ENCODE data around the gene KCNQ4. TPM values are rescaled to one million over a fixed set of nuclear protein-coding genes. Genes with fewer than 3 reads are reported as not detected.

The KCNQ4 gene
- total and polyA plus RNA-seq, 4 experiments from 2014 or later = 0.14 to 0.33 (median 0.20) TPM; not detected in 1

DNA sequence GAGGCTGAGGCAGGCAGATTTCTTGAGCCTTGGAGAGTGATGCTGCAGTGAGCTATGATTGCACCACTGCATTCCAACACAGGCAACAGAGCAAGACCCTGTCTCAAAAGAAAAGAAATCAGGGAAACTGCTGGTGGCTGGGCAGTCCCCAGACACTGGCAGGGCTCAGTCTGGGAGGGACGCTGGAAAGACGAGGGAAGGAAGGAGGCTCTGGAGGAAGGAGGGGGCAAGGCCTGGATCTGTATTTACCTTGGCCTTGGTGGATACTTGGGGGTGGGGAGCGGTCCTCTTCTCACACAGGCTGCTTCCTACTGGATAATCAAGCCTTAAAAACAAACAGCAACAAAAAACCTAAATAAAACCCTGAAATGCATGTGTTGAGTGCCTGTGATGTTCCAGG is 24.4 kb downstream of the KCNQ4 start:
- Mint-ChIP-seq H3K27ac (peak overlapping the region in 4 of 7 donors; percentile 46 to 85 (median 56)), H3K27me3 (no peaks in the 10 kb centered on the region), H3K4me3 (no peak overlapping the region), H3K36me3 (no peaks in the 10 kb centered on the region), H3K9me3 (no peaks in the 10 kb centered on the region), H3K4me1 (peaks cover 12 to 26% (median 21%) of the 10 kb centered on the region in 4 donors)
- Histone ChIP-seq H3K27ac (ENCODE audit: low read depth, low read length) (no peak overlapping the region), H3K4me3 (ENCODE audit: low read length in 2 of 2) (no peak overlapping the region), H3K4me1 (ENCODE audit: insufficient read depth, low read length) (peaks cover 9% of the 10 kb centered on the region), H3K27me3 (ENCODE audit: insufficient read depth, low read length) (no peaks in the 10 kb centered on the region), H3K9me3 (ENCODE audit: control insufficient read depth in 1 of 2, low read length in 2 of 2) (no peaks in the 10 kb centered on the region), H3K36me3 (ENCODE audit: insufficient read depth, low read length) (no peaks in the 10 kb centered on the region)
- intact Hi-C loops (cut with micrococcal nuclease) = no loop called here
- no peak for DNase-seq
- ChIA-PET CTCF (ENCODE audit: partially characterized antibody) (no interaction called here), POLR2A (ENCODE audit: partially characterized antibody) (interaction anchor here (0.8 to 1.2 kb wide), 2 partner anchors 9 to 10 kb away, joined by 3 read pairs; no protein-coding TSS in a partner anchor)

DNA sequence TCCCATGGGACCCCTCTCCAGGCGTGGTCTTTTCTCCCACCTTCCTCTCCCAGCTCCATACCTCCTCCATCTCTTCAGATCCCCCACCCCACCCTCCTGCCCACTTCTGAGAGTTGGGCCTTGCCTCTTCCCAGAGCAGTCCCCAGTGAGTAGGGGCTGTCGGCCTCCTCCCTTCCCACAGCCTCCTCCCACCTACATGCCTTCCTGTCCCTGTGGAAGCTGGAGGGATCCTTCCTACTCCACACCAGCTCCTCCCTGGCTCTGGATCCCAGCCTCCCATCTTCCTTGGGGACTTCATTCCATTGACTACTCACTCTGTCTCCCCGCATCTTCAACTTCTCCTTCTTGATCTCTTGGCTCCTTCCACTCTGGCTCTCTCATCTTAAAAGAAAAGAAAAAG is 24.9 kb downstream of the KCNQ4 start:
- Histone ChIP-seq H3K36me3 (ENCODE audit: insufficient read depth, low read length) (no peaks in the 10 kb centered on the region), H3K27me3 (ENCODE audit: insufficient read depth, low read length) (no peaks in the 10 kb centered on the region), H3K4me1 (ENCODE audit: insufficient read depth, low read length) (peaks cover 9% of the 10 kb centered on the region), H3K4me3 (ENCODE audit: low read length in 2 of 2) (no peak overlapping the region), H3K27ac (ENCODE audit: low read depth, low read length) (no peak overlapping the region), H3K9me3 (ENCODE audit: control insufficient read depth in 1 of 2, low read length in 2 of 2) (no peaks in the 10 kb centered on the region)
- H3K4me3 Mint-ChIP-seq = no peak overlapping the region
- ChIA-PET CTCF (ENCODE audit: partially characterized antibody) (interaction anchor here (1.5 kb wide), 1 partner anchor 34 kb away, joined by 3 read pairs; no protein-coding TSS in a partner anchor), POLR2A (ENCODE audit: partially characterized antibody) (interaction anchor here (0.8 to 1.2 kb wide), 2 partner anchors 9 to 11 kb away, joined by 3 read pairs; no protein-coding TSS in a partner anchor)
- no peaks in the 10 kb centered on the region for H3K36me3 Mint-ChIP-seq
- H3K4me1 Mint-ChIP-seq = peaks cover 12 to 25% (median 20%) of the 10 kb centered on the region in 4 donors
- DNase-seq = no peak
- no peaks in the 10 kb centered on the region for H3K9me3 Mint-ChIP-seq
- intact Hi-C loops (cut with micrococcal nuclease) = no loop called here
- no peaks in the 10 kb centered on the region for H3K27me3 Mint-ChIP-seq
- H3K27ac Mint-ChIP-seq = peak overlapping the region in 3 of 7 donors; percentile 1 to 33 (median 20)

DNA sequence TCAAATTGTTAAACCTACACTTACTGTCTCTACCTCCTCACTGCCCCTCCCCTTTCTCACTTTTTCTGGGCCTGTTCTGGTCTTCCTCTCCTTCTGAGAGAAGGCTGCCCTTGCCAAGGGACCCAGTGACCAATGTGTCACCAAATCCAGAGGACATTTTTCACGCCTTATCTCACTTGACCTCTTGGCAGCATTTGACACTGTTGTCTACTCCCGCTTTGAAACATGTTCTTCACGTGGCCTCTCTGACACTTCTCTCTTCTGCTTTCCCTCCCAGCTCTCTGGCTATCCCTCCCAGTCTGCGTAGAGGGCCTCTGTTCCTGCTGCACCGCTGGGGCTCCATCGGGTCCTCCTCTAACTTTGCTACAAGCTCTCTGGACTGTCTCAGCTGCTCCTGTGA is 25.3 kb downstream of the KCNQ4 start:
- CTCF ChIA-PET (ENCODE audit: partially characterized antibody) = interaction anchor here (1.5 kb wide), 1 partner anchor 34 kb away, joined by 3 read pairs; no protein-coding TSS in a partner anchor
- no peak for DNase-seq
- no peaks in the 10 kb centered on the region for H3K9me3 ChIP-seq (ENCODE audit: control insufficient read depth in 1 of 2, low read length in 2 of 2)
- no peak overlapping the region for H3K4me3 ChIP-seq (ENCODE audit: low read length in 2 of 2)
- peak overlapping the region in 4 of 7 donors; percentile 1 to 77 (median 26) for H3K27ac Mint-ChIP-seq
- H3K4me1 ChIP-seq (ENCODE audit: insufficient read depth, low read length) = peaks cover 9% of the 10 kb centered on the region
- H3K27ac ChIP-seq (ENCODE audit: low read depth, low read length) = no peak overlapping the region
- no peaks in the 10 kb centered on the region for H3K27me3 Mint-ChIP-seq
- no peaks in the 10 kb centered on the region for H3K27me3 ChIP-seq (ENCODE audit: insufficient read depth, low read length)
- POLR2A ChIA-PET (ENCODE audit: partially characterized antibody) = interaction anchor here (0.8 to 1.5 kb wide), 3 partner anchors 8 to 12 kb away, joined by 3 read pairs; no protein-coding TSS in a partner anchor
- H3K36me3 ChIP-seq (ENCODE audit: insufficient read depth, low read length) = no peaks in the 10 kb centered on the region
- peaks cover 12 to 25% (median 19%) of the 10 kb centered on the region in 4 donors for H3K4me1 Mint-ChIP-seq
- H3K36me3 Mint-ChIP-seq = no peaks in the 10 kb centered on the region
- H3K4me3 Mint-ChIP-seq = peak overlapping the region in 1 of 8 donors; percentile 8
- H3K9me3 Mint-ChIP-seq = no peaks in the 10 kb centered on the region
- intact Hi-C loops (cut with micrococcal nuclease) = no loop called here

DNA sequence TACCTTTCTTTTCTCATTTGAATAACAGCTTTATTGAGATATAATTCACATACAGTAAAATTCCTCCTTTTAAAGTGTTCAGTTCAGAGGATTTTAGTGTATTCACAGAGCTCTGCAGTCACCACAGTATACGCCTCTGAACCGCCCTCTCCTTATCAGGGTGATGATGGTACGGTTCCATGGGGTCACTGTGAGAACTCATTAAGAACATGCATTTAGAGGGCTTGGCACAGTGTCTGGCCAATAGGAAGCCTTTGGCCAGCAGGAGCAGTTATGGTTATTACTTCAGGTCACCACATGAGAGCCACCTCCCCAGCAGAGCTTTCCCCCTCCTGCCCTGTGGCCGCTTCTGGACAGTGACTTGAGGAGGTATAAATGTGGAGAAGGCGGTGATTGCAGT is 27.3 kb downstream of the KCNQ4 start:
- ChIA-PET CTCF (ENCODE audit: partially characterized antibody) (no interaction called here), POLR2A (ENCODE audit: partially characterized antibody) (no interaction called here)
- Mint-ChIP-seq H3K9me3 (no peaks in the 10 kb centered on the region), H3K4me3 (no peak overlapping the region), H3K27me3 (no peaks in the 10 kb centered on the region), H3K27ac (no peak overlapping the region), H3K36me3 (no peaks in the 10 kb centered on the region), H3K4me1 (peaks cover 12 to 25% (median 19%) of the 10 kb centered on the region in 4 donors)
- H3K4me3 ChIP-seq (ENCODE audit: low read length in 2 of 2) = no peak overlapping the region
- intact Hi-C loops (cut with micrococcal nuclease) = no loop called here
- H3K27ac ChIP-seq (ENCODE audit: low read depth, low read length) = no peak overlapping the region
- no peak for DNase-seq
- no peaks in the 10 kb centered on the region for H3K36me3 ChIP-seq (ENCODE audit: insufficient read depth, low read length)
- peaks cover 9% of the 10 kb centered on the region for H3K4me1 ChIP-seq (ENCODE audit: insufficient read depth, low read length)
- no peaks in the 10 kb centered on the region for H3K27me3 ChIP-seq (ENCODE audit: insufficient read depth, low read length)
- H3K9me3 ChIP-seq (ENCODE audit: control insufficient read depth in 1 of 2, low read length in 2 of 2) = no peaks in the 10 kb centered on the region

DNA sequence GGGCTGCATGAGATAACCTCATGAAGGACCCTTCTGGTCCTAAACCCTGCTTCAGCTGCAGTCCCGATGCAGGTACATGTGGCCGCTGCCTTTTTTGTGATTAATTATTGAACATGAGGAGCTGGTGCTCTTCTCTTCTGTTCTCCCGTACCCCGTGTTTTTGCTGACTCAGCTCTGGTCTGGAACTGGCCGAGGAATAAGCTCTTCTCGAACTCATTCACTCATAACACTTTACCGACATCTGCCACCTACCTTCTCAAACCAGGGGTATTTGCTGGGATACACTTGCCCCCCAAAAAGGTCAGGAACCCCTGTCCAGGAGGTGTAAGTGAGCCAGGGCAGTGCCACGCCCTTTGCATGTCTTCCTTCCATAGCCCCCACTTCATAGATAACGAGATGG is 31.8 kb downstream of the KCNQ4 start:
- CTCF ChIA-PET (ENCODE audit: partially characterized antibody) = no interaction called here
- intact Hi-C loops (cut with micrococcal nuclease) = no loop called here
- no peaks in the 10 kb centered on the region for H3K36me3 Mint-ChIP-seq
- no peaks in the 10 kb centered on the region for H3K27me3 Mint-ChIP-seq
- H3K27me3 ChIP-seq (ENCODE audit: insufficient read depth, low read length) = no peaks in the 10 kb centered on the region
- H3K27ac ChIP-seq (ENCODE audit: low read depth, low read length) = no peak overlapping the region
- no peak overlapping the region for H3K4me3 ChIP-seq (ENCODE audit: low read length in 2 of 2)
- no peak for DNase-seq
- H3K4me1 ChIP-seq (ENCODE audit: insufficient read depth, low read length) = peaks cover 10% of the 10 kb centered on the region
- POLR2A ChIA-PET (ENCODE audit: partially characterized antibody) = interaction anchor here (1.2 kb wide), 1 partner anchor 47 kb away, joined by 3 read pairs; the partner anchor contains the start of gene CITED4
- no peaks in the 10 kb centered on the region for H3K9me3 Mint-ChIP-seq
- H3K4me1 Mint-ChIP-seq = peaks cover under 1 to 19% (median 10%) of the 10 kb centered on the region in 4 donors
- peak overlapping the region in 3 of 7 donors; percentile 12 to 39 (median 35) for H3K27ac Mint-ChIP-seq
- no peaks in the 10 kb centered on the region for H3K9me3 ChIP-seq (ENCODE audit: control insufficient read depth in 1 of 2, low read length in 2 of 2)
- H3K36me3 ChIP-seq (ENCODE audit: insufficient read depth, low read length) = no peaks in the 10 kb centered on the region
- no peak overlapping the region for H3K4me3 Mint-ChIP-seq

DNA sequence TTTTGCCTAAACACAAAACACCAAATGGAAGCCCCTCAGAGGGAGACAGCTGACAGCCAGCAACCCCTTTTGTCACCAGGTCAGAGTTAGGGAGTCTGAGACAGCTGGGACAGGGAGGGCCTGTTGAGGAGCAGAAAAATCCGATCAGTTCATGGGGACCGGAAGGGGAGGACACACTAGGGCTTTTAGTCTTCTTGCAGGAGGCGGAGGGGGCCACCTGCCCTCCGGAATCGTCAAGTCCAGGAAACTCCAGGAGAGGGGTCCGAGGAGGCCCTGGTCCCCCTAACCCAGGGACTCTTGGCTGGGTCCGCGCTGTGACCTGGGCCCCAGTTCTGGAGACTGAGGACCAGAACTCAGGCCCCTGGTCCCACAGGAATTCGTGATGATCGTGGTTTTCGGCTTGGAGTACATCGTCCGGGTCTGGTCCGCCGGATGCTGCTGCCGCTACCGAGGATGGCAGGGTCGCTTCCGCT is 34.2 kb downstream of the KCNQ4 start:
- peak overlapping the region; percentile 81 to 90 (median 83) for H3K4me3 Mint-ChIP-seq

DNA sequence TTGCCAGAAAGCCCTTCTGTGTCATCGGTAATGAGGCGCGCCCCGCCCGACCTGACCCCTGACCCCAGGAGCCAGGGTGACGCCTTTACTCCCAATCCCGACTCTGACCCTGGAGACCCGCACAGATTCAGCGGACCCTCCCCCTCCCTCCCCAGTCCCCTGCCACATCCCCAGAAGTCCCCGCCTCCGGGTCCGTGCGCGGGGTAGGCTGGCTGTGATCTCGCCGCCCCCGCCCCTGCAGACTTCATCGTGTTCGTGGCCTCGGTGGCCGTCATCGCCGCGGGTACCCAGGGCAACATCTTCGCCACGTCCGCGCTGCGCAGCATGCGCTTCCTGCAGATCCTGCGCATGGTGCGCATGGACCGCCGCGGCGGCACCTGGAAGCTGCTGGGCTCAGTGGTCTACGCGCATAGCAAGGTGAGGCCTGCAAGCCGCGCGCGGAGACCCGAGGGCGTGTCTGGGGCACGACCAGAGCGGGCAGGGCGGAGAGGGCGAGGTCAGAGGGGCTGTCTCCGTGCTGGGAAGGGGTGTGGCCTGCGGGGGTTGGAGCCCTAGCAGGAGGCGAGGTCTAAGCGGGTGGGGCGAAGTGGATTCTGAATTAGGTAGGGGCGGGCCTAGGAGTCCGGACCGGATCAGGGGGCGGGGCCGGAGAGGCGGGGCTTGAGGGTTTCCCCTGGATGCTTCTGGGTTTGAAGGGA is 34.8 kb downstream of the KCNQ4 start:
- Histone ChIP-seq H3K36me3 (ENCODE audit: insufficient read depth, low read length) (no peaks in the 10 kb centered on the region), H3K4me3 (ENCODE audit: low read length in 2 of 2) (peak overlapping the region; percentile 2 to 62), H3K4me1 (ENCODE audit: insufficient read depth, low read length) (peaks cover 10% of the 10 kb centered on the region), H3K27me3 (ENCODE audit: insufficient read depth, low read length) (no peaks in the 10 kb centered on the region), H3K9me3 (ENCODE audit: control insufficient read depth in 1 of 2, low read length in 2 of 2) (no peaks in the 10 kb centered on the region), H3K27ac (ENCODE audit: low read depth, low read length) (peak overlapping the region; percentile 28)
- ChIA-PET CTCF (ENCODE audit: partially characterized antibody) (interaction anchor here (0.6 to 1.4 kb wide), 2 partner anchors 44 to 136 kb away, joined by 3 to 4 read pairs; no protein-coding TSS in a partner anchor), POLR2A (ENCODE audit: partially characterized antibody) (interaction anchor here (0.7 to 1.7 kb wide), 2 partner anchors 44 to 126 kb away, joined by 3 to 9 read pairs; partner anchors contain the start of genes CITED4 and NFYC)
- Mint-ChIP-seq H3K27ac (peak overlapping the region; percentile 78 to 90 (median 83)), H3K4me3 (peak overlapping the region; percentile 81 to 90 (median 83)), H3K27me3 (no peaks in the 10 kb centered on the region), H3K36me3 (no peaks in the 10 kb centered on the region), H3K9me3 (no peaks in the 10 kb centered on the region), H3K4me1 (peaks cover 0 to 15% (median 9%) of the 10 kb centered on the region in 4 donors)
- intact Hi-C loops (cut with micrococcal nuclease) = loop anchor here (1.0 kb wide), 2 partner anchors 16 to 44 kb away; partner anchors contain the start of gene CITED4
- DNase-seq = peak; percentile 84 to 95 (median 90)

More for the DNA sequence above, 34.2 kb downstream of the KCNQ4 start:
- DNase-seq = no peak
- peak overlapping the region; percentile 2 to 62 for H3K4me3 ChIP-seq (ENCODE audit: low read length in 2 of 2)
- Mint-ChIP-seq H3K27ac (peak overlapping the region in 6 of 7 donors; percentile 82 to 90 (median 86)), H3K9me3 (no peaks in the 10 kb centered on the region), H3K27me3 (no peaks in the 10 kb centered on the region), H3K36me3 (no peaks in the 10 kb centered on the region), H3K4me1 (peaks cover 0 to 15% (median 9%) of the 10 kb centered on the region in 4 donors)
- peaks cover 10% of the 10 kb centered on the region for H3K4me1 ChIP-seq (ENCODE audit: insufficient read depth, low read length)
- H3K27me3 ChIP-seq (ENCODE audit: insufficient read depth, low read length) = no peaks in the 10 kb centered on the region
- ChIA-PET POLR2A (ENCODE audit: partially characterized antibody) (interaction anchor here (1.7 kb wide), 1 partner anchor 44 kb away, joined by 9 read pairs; the partner anchor contains the start of gene CITED4), CTCF (ENCODE audit: partially characterized antibody) (interaction anchor here (0.6 to 1.1 kb wide), 3 partner anchors 14 to 136 kb away, joined by 3 read pairs; no protein-coding TSS in a partner anchor)
- intact Hi-C loops (cut with micrococcal nuclease) = loop anchor here (1.0 kb wide), 2 partner anchors 16 to 44 kb away; partner anchors contain the start of gene CITED4
- H3K36me3 ChIP-seq (ENCODE audit: insufficient read depth, low read length) = no peaks in the 10 kb centered on the region
- H3K27ac ChIP-seq (ENCODE audit: low read depth, low read length) = peak overlapping the region; percentile 28
- no peaks in the 10 kb centered on the region for H3K9me3 ChIP-seq (ENCODE audit: control insufficient read depth in 1 of 2, low read length in 2 of 2)
